ENCODE data around the gene HOXA13. TPM values are rescaled to one million over a fixed set of nuclear protein-coding genes. Genes with fewer than 3 reads are reported as not detected.
A peak's percentile ranks its signal among the peaks of the same experiment; 100 is the strongest.

Gene HOXA13
- total and polyA plus RNA-seq, 4 donors: not detected

GRCh38 chr7:27173956-27174873, 25.7 kb downstream of the HOXA13 start, which contains the start of gene HOXA10:
Gene HOXA10, minus strand, starts transcription at chr7:27174320. Its CDS starts 14 bp downstream, at chr7:27174306.
- ATAC-seq (ENCODE audit: insufficient read depth, low FRiP score): no peak

DNA sequence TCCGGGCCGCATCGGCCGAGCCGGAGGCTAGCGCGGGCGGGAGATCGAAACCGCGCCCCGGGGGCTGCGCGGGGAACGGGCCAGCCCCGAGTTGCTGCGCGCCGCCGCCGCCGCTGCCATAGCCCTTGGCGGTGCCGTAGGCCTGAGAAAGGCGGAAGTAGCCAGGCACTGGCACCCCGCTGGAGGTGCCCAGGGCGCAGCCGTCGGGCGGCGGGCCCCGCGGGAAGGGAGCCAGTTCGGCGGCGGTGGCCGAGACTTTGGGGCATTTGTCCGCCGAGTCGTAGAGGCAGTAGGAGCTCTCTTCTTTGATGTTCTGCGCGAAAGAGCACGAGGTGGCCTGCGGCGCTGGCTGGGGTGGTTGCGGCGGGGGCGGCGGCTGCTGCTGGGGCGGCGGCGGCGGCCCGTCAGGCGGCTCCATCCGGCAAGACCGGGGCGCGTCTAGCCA, 26.4 kb downstream of the HOXA13 start:
- H3K9ac ChIP-seq (ENCODE audit: insufficient read depth in 1 of 2, low read length in 2 of 2): no peak overlapping the region
- H3K27ac ChIP-seq (ENCODE audit: low read depth in 1 of 2, low read length in 1 of 2): no peak overlapping the region

More at GRCh38 chr7:27173956-27174873, 25.7 kb downstream of the HOXA13 start, which contains the start of gene HOXA10:
- H3K4me3 ChIP-seq: peak within 1 kb of the TSS; percentile 38
- no peaks in the 10 kb centered on the region for H3K36me3 ChIP-seq (ENCODE audit: control insufficient read depth in 4 of 4, insufficient read depth in 4 of 4, low read length in 4 of 4)
- H3K4me1 ChIP-seq (ENCODE audit: control insufficient read depth in 5 of 5, insufficient read depth in 5 of 5, low read length in 5 of 5): peaks cover 0 to 24% (median 7%) of the 10 kb centered on the region in 5 donors
- TF ChIP-seq, protein P1, sequence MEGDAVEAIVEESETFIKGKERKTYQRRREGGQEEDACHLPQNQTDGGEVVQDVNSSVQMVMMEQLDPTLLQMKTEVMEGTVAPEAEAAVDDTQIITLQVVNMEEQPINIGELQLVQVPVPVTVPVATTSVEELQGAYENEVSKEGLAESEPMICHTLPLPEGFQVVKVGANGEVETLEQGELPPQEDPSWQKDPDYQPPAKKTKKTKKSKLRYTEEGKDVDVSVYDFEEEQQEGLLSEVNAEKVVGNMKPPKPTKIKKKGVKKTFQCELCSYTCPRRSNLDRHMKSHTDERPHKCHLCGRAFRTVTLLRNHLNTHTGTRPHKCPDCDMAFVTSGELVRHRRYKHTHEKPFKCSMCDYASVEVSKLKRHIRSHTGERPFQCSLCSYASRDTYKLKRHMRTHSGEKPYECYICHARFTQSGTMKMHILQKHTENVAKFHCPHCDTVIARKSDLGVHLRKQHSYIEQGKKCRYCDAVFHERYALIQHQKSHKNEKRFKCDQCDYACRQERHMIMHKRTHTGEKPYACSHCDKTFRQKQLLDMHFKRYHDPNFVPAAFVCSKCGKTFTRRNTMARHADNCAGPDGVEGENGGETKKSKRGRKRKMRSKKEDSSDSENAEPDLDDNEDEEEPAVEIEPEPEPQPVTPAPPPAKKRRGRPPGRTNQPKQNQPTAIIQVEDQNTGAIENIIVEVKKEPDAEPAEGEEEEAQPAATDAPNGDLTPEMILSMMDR (IDR thresholded peaks at IDR 0.05; ENCODE audit: control extremely low read depth, extremely low read depth): no peak
- H3K9me3 ChIP-seq (ENCODE audit: control insufficient read depth in 4 of 4, insufficient read depth in 3 of 4, low read length in 3 of 4): peaks cover 0 to 17% (median 0%) of the 10 kb centered on the region in 4 donors
- no peak within 1 kb of the TSS for H3K27ac ChIP-seq (ENCODE audit: low read depth in 1 of 2, low read length in 1 of 2)
- H3K27me3 ChIP-seq (ENCODE audit: control insufficient read depth in 3 of 3, insufficient read depth in 3 of 3, low read length in 2 of 3): peaks cover 29 to 91% (median 79%) of the 10 kb centered on the region in 3 donors
- no peak within 1 kb of the TSS for H3K9ac ChIP-seq (ENCODE audit: insufficient read depth in 1 of 2, low read length in 2 of 2)
- 4 to 8% methylated on average over 74 to 82 of the region's 82 CpGs for WGBS, 2 donors
- peak in 1 of 3 donors; percentile 19 for DNase-seq

GRCh38 chr7:27172823-27173510, 26.9 kb downstream of the HOXA13 start:
- ATAC-seq (ENCODE audit: insufficient read depth, low FRiP score) (no peak), DNase-seq (peak in 1 of 3 donors; percentile 48)
- Histone ChIP-seq H3K9ac (ENCODE audit: insufficient read depth in 1 of 2, low read length in 2 of 2) (no peak overlapping the region), H3K27me3 (ENCODE audit: control insufficient read depth in 3 of 3, insufficient read depth in 3 of 3, low read length in 2 of 3) (peaks cover 29 to 91% (median 78%) of the 10 kb centered on the region in 3 donors), H3K4me3 (peak overlapping the region; percentile 38), H3K36me3 (ENCODE audit: control insufficient read depth in 4 of 4, insufficient read depth in 4 of 4, low read length in 4 of 4) (no peaks in the 10 kb centered on the region), H3K27ac (ENCODE audit: low read depth in 1 of 2, low read length in 1 of 2) (no peak overlapping the region), H3K9me3 (ENCODE audit: control insufficient read depth in 4 of 4, insufficient read depth in 3 of 4, low read length in 3 of 4) (peaks cover 0 to 19% (median 0%) of the 10 kb centered on the region in 4 donors), H3K4me1 (ENCODE audit: control insufficient read depth in 5 of 5, insufficient read depth in 5 of 5, low read length in 5 of 5) (peaks cover 0 to 24% (median 7%) of the 10 kb centered on the region in 5 donors)
- 2 to 3% methylated on average over 58 of the region's 58 CpGs for WGBS, 2 donors
- TF ChIP-seq, protein P1 (IDR thresholded peaks at IDR 0.05; ENCODE audit: control extremely low read depth, extremely low read depth): no peak

More for the DNA sequence above, 26.4 kb downstream of the HOXA13 start:
- TF ChIP-seq, protein P1 (IDR thresholded peaks at IDR 0.05; ENCODE audit: control extremely low read depth, extremely low read depth): no peak
- ATAC-seq (ENCODE audit: insufficient read depth, low FRiP score): peak; percentile 62
- 1% methylated on average over 45 to 59 of the region's 59 CpGs for WGBS, 2 donors
- H3K4me1 ChIP-seq (ENCODE audit: control insufficient read depth in 5 of 5, insufficient read depth in 5 of 5, low read length in 5 of 5): peaks cover 0 to 24% (median 7%) of the 10 kb centered on the region in 5 donors
- peaks cover 29 to 91% (median 78%) of the 10 kb centered on the region in 3 donors for H3K27me3 ChIP-seq (ENCODE audit: control insufficient read depth in 3 of 3, insufficient read depth in 3 of 3, low read length in 2 of 3)
- H3K9me3 ChIP-seq (ENCODE audit: control insufficient read depth in 4 of 4, insufficient read depth in 3 of 4, low read length in 3 of 4): peaks cover 0 to 17% (median 0%) of the 10 kb centered on the region in 4 donors
- no peaks in the 10 kb centered on the region for H3K36me3 ChIP-seq (ENCODE audit: control insufficient read depth in 4 of 4, insufficient read depth in 4 of 4, low read length in 4 of 4)
- peak overlapping the region; percentile 38 for H3K4me3 ChIP-seq
- no peak for DNase-seq

Data from lung (tissue), 12 donors.